ENCODE data around the gene RALGPS2.

The RALGPS2 gene

GRCh38 chr1:178796013-178796412 is 71.0 kb downstream of the RALGPS2 start:
- TF ChIP-seq CTCF (IDR thresholded peaks at IDR 0.05; ENCODE audit: low read depth, low read length) (no peak), MYC (IDR thresholded peaks at IDR 0.05; ENCODE audit: low read depth, low read length) (no peak), MAX (IDR thresholded peaks at IDR 0.05; ENCODE audit: low read depth, low read length) (no peak), POLR2A (IDR thresholded peaks at IDR 0.05; ENCODE audit: extremely low read depth, insufficient read length) (no peak)
- H3K4me3 ChIP-seq (ENCODE audit: low read depth, low read length) = no peak overlapping the region
- DNase-seq (ENCODE audit: low read depth) = no peak

GRCh38 chr1:178797590-178797989 is 72.5 kb downstream of the RALGPS2 start:
- no peak overlapping the region for H3K4me3 ChIP-seq (ENCODE audit: low read depth, low read length)
- no peak for DNase-seq (ENCODE audit: low read depth)

GRCh38 chr1:178798232-178798861 is 73.3 kb downstream of the RALGPS2 start:
- no peak overlapping the region for H3K4me3 ChIP-seq (ENCODE audit: low read depth, low read length)
- DNase-seq (ENCODE audit: low read depth) = no peak
- TF ChIP-seq MAX (IDR thresholded peaks at IDR 0.05; ENCODE audit: low read depth, low read length) (no peak), MYC (IDR thresholded peaks at IDR 0.05; ENCODE audit: low read depth, low read length) (no peak), POLR2A (IDR thresholded peaks at IDR 0.05; ENCODE audit: extremely low read depth, insufficient read length) (no peak), CTCF (IDR thresholded peaks at IDR 0.05; ENCODE audit: low read depth, low read length) (no peak)

More at GRCh38 chr1:178797590-178797989, 72.5 kb downstream of the RALGPS2 start:
- TF ChIP-seq POLR2A (IDR thresholded peaks at IDR 0.05; ENCODE audit: extremely low read depth, insufficient read length) = no peak
- TF ChIP-seq CTCF (IDR thresholded peaks at IDR 0.05; ENCODE audit: low read depth, low read length) = no peak
- no peak for TF ChIP-seq MAX (IDR thresholded peaks at IDR 0.05; ENCODE audit: low read depth, low read length)
- TF ChIP-seq MYC (IDR thresholded peaks at IDR 0.05; ENCODE audit: low read depth, low read length) = no peak

GRCh38 chr1:178802873-178803272 is 77.8 kb downstream of the RALGPS2 start:
- H3K4me3 ChIP-seq (ENCODE audit: low read depth, low read length) = no peak overlapping the region
- TF ChIP-seq CTCF (IDR thresholded peaks at IDR 0.05; ENCODE audit: low read depth, low read length) = no peak
- TF ChIP-seq MYC (IDR thresholded peaks at IDR 0.05; ENCODE audit: low read depth, low read length) = no peak
- TF ChIP-seq POLR2A (IDR thresholded peaks at IDR 0.05; ENCODE audit: extremely low read depth, insufficient read length) = no peak
- TF ChIP-seq MAX (IDR thresholded peaks at IDR 0.05; ENCODE audit: low read depth, low read length) = no peak
- DNase-seq (ENCODE audit: low read depth) = no peak

GRCh38 chr1:178806665-178807300 is 81.7 kb downstream of the RALGPS2 start:
- H3K4me3 ChIP-seq (ENCODE audit: low read depth, low read length) = no peak overlapping the region
- TF ChIP-seq CTCF (IDR thresholded peaks at IDR 0.05; ENCODE audit: low read depth, low read length) (no peak), MAX (IDR thresholded peaks at IDR 0.05; ENCODE audit: low read depth, low read length) (no peak), MYC (IDR thresholded peaks at IDR 0.05; ENCODE audit: low read depth, low read length) (no peak), POLR2A (IDR thresholded peaks at IDR 0.05; ENCODE audit: extremely low read depth, insufficient read length) (no peak)
- DNase-seq (ENCODE audit: low read depth) = no peak

All from NB4 (cell line).